ENCODE data around the gene XCL1. TPM values are rescaled to one million over a fixed set of nuclear protein-coding genes. Genes with fewer than 3 reads are reported as not detected.

The XCL1 gene
- total RNA-seq, 1 donor: not detected

DNA sequence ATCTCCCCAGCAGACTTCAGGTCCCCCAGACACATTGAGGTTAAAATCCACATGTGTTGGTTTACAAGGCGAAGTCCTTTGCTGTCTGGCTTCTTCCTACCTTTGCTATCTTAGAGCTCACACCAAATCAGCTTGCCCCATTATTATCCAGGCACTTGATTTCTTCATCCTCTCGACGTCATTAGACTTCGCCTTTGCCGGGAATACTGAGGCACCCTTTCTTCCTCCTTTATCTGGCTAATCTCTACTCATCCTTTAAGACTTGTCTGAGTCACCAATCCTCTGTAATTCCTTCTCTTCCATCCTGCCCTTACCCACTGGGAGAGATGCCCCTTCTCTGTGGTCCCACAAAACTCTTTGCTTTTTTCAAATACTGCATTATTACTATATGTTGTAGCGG lies 23.4 kb upstream of the XCL1 start:
- H3K4me1 ChIP-seq (ENCODE audit: insufficient read depth, low read length): peaks cover 6% of the 10 kb centered on the region
- TF ChIP-seq, protein P1, sequence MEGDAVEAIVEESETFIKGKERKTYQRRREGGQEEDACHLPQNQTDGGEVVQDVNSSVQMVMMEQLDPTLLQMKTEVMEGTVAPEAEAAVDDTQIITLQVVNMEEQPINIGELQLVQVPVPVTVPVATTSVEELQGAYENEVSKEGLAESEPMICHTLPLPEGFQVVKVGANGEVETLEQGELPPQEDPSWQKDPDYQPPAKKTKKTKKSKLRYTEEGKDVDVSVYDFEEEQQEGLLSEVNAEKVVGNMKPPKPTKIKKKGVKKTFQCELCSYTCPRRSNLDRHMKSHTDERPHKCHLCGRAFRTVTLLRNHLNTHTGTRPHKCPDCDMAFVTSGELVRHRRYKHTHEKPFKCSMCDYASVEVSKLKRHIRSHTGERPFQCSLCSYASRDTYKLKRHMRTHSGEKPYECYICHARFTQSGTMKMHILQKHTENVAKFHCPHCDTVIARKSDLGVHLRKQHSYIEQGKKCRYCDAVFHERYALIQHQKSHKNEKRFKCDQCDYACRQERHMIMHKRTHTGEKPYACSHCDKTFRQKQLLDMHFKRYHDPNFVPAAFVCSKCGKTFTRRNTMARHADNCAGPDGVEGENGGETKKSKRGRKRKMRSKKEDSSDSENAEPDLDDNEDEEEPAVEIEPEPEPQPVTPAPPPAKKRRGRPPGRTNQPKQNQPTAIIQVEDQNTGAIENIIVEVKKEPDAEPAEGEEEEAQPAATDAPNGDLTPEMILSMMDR (IDR thresholded peaks at IDR 0.05; ENCODE audit: extremely low read depth, low read depth, low read length): no peak
- no peaks in the 10 kb centered on the region for H4K20me1 ChIP-seq (ENCODE audit: insufficient read depth, low read length)
- no peaks in the 10 kb centered on the region for H3K9me3 ChIP-seq (ENCODE audit: low read depth, low read length)
- no peaks in the 10 kb centered on the region for H3K79me2 ChIP-seq (ENCODE audit: insufficient read depth, low read length)
- H3K4me2 ChIP-seq (ENCODE audit: insufficient read depth, low read length): no peak overlapping the region
- H2AFZ ChIP-seq (ENCODE audit: low read length): no peak overlapping the region
- no peak for DNase-seq (ENCODE audit: insufficient read length, low spot score, missing footprints)
- no peaks in the 10 kb centered on the region for H3K36me3 ChIP-seq (ENCODE audit: insufficient read depth, low read length)
- no peak overlapping the region for H3K4me3 ChIP-seq (ENCODE audit: insufficient read depth, low read length)
- H3K27ac ChIP-seq (ENCODE audit: low read depth, low read length): no peak overlapping the region
- no peaks in the 10 kb centered on the region for H3K27me3 ChIP-seq (ENCODE audit: insufficient read depth, low read length)

DNA sequence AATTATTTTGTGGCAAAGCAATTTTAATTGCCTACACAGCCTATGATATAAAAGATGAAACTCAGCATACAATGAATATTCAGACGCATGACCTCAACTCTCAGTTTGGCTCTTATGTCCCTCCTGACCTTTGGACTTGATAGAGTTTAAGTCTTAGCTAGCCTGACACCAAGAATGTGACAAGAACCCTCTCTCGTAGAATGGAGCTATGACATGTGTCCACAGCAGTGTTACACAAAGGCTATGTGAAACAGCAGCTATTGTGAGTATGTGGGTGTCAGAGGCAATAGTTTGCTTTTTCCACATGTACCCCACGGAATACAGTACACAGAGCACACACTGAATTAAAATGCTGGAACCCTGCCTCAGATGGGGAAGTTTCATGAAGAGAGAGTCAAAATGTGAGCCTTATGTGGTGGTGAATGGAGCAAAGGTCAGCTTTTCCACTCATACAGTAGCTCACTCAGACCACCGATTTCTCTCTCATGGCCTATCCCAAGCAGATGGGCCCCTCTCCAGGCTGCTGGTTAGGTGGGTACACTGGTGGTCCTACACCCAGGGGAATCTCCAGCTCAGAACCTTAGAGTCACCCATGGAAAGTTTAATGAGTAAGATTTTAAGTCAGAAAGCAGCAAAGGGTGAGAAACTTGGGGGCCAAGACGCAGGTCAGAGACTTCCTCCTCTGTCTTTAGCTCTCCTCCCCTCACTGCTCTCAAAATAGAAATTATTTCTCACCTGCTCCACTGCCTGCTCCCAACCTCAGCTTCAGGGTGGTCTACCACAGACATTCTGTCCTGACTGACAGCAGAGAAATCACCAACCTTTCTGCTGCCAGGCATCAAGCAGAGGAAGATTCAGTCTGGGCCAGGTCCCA lies 22.5 kb upstream of the XCL1 start:
- Histone ChIP-seq H3K27me3 (ENCODE audit: insufficient read depth, low read length) (no peaks in the 10 kb centered on the region), H3K27ac (ENCODE audit: low read depth, low read length) (no peak overlapping the region), H3K4me1 (ENCODE audit: insufficient read depth, low read length) (peaks cover 6% of the 10 kb centered on the region), H3K4me3 (ENCODE audit: insufficient read depth, low read length) (no peak overlapping the region), H2AFZ (ENCODE audit: low read length) (no peak overlapping the region), H3K4me2 (ENCODE audit: insufficient read depth, low read length) (no peak overlapping the region), H3K9me3 (ENCODE audit: low read depth, low read length) (no peaks in the 10 kb centered on the region), H3K36me3 (ENCODE audit: insufficient read depth, low read length) (no peaks in the 10 kb centered on the region), H3K79me2 (ENCODE audit: insufficient read depth, low read length) (no peaks in the 10 kb centered on the region), H4K20me1 (ENCODE audit: insufficient read depth, low read length) (no peaks in the 10 kb centered on the region)
- no peak for DNase-seq (ENCODE audit: insufficient read length, low spot score, missing footprints)
- TF ChIP-seq, protein P1 (IDR thresholded peaks at IDR 0.05; ENCODE audit: extremely low read depth, low read depth, low read length): no peak

DNA sequence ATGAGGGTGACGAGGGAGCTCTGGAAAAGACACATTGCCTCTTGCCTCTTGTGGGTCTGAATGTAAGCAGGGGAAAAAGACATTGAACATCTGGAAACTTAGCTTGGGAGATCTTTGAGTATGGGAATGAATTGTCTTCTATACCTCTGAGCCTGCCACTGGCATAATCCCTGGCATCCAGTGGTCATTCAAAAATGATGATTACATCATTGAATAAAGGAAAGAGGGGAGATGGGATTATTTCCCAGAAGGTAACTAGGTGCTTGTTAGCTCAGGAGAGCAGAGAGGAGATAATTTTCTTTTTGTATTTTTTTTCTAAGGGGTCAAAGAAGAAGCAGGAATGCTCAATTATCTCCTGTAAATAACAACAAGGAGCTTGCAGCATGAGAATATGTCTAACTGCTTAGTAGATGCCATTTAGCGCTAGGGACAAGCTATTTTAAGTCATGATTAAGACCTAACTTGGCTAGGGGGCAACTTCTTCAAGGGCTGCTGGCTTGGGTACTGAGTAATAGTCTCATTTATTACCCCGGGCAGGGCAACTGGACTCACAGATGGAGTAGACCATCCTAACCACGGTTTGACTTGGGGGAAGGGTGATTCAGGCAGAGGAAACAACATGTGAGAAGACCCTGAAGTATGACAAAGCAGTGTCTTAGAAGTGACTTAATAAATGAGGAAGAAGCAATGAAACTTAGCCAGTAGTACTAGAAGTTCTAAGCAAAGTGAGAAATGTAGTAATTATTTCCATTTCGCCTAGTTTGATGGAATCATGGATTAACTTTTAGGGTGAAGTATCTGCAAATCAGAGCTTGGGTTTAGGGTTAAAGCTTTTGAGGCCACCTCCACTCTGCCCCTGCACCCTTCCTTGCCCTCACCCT lies 21.6 kb upstream of the XCL1 start:
- Histone ChIP-seq H3K79me2 (ENCODE audit: insufficient read depth, low read length) (no peaks in the 10 kb centered on the region), H2AFZ (ENCODE audit: low read length) (no peak overlapping the region), H3K27ac (ENCODE audit: low read depth, low read length) (no peak overlapping the region), H3K4me1 (ENCODE audit: insufficient read depth, low read length) (peaks cover 6% of the 10 kb centered on the region), H3K9me3 (ENCODE audit: low read depth, low read length) (no peaks in the 10 kb centered on the region), H3K36me3 (ENCODE audit: insufficient read depth, low read length) (no peaks in the 10 kb centered on the region), H3K4me2 (ENCODE audit: insufficient read depth, low read length) (no peak overlapping the region), H3K27me3 (ENCODE audit: insufficient read depth, low read length) (no peaks in the 10 kb centered on the region), H3K4me3 (ENCODE audit: insufficient read depth, low read length) (no peak overlapping the region), H4K20me1 (ENCODE audit: insufficient read depth, low read length) (no peaks in the 10 kb centered on the region)
- no peak for DNase-seq (ENCODE audit: insufficient read length, low spot score, missing footprints)
- TF ChIP-seq, protein P1 (IDR thresholded peaks at IDR 0.05; ENCODE audit: extremely low read depth, low read depth, low read length): no peak
